Measurements from ENCODE around the gene RAB11FIP3.

DNA sequence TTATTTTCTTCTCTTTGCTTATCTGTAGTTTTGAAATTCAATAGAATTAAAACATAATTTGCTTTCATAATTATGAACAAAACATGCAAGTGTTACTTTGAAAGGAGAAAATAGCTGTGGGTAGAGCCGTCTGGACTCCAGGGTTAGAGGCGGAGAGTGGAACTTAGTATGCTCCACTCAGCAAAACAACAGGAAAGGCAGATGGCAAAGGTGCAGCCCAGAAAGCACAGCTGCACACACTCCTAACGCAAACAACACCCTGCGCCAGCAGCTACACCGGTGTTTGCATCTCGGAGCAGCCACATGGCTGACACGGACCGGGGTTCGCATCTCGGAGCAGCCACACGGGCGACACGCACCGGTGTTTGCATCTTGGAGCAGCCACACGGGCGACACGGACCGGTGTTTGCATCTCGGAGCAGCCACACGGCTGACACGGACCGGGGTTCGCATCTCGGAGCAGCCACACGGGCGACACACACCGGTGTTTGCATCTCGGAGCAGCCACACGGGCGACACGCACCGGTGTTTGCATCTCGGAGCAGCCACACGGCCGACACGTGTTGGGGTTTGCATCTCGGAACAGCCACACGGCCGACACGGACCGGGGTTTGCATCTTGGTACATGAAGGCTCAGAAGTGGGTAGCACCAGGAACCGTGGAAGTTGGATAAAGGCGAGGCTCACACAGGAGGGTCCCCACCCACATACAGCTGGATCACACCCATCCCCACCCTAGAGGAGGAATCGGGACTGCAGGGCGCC lies 89.9 kb downstream of the RAB11FIP3 start:
- TF ChIP-seq, protein P1, sequence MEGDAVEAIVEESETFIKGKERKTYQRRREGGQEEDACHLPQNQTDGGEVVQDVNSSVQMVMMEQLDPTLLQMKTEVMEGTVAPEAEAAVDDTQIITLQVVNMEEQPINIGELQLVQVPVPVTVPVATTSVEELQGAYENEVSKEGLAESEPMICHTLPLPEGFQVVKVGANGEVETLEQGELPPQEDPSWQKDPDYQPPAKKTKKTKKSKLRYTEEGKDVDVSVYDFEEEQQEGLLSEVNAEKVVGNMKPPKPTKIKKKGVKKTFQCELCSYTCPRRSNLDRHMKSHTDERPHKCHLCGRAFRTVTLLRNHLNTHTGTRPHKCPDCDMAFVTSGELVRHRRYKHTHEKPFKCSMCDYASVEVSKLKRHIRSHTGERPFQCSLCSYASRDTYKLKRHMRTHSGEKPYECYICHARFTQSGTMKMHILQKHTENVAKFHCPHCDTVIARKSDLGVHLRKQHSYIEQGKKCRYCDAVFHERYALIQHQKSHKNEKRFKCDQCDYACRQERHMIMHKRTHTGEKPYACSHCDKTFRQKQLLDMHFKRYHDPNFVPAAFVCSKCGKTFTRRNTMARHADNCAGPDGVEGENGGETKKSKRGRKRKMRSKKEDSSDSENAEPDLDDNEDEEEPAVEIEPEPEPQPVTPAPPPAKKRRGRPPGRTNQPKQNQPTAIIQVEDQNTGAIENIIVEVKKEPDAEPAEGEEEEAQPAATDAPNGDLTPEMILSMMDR (IDR thresholded peaks at IDR 0.05) = no peak
- TF ChIP-seq POLR2AphosphoS5 (IDR thresholded peaks at IDR 0.05) (no peak), EP300 (IDR thresholded peaks at IDR 0.05) (no peak), POLR2A (IDR thresholded peaks at IDR 0.05) (no peak)
